ENCODE data around the gene PTPRO. TPM values are rescaled to one million over a fixed set of nuclear protein-coding genes. Genes with fewer than 3 reads are reported as not detected.
A peak's percentile ranks its signal among the peaks of the same experiment; 100 is the strongest.

The PTPRO gene
- total RNA-seq, 8 experiments from 2014 or later = 0.25 to 33.9 (median 21.7) TPM; not detected in 1

GRCh38 chr12:15520083-15520482 is 197.8 kb downstream of the PTPRO start:
- Histone ChIP-seq H3K4me3 (no peak overlapping the region), H3K4me1 (replicated peaks in 1 of 2) (peaks cover 0 to 7% of the 10 kb centered on the region in 2 donors), H3K27ac (no peak overlapping the region)
- ATAC-seq (replicated peaks in 6 of 8) = peak in 4 of 8 experiments; percentile 56 to 73 (median 58)
- in situ Hi-C loops (cut with MboI; ENCODE audit: low pct_unique_long_range_greater_than_20kb in 2 of 9, low sequenced_read_pairs in 9 of 9, unreplicated experiment in 9 of 9) = loop anchor here in 6 of 9 experiments (5.0 to 25.0 kb wide), 5 partner anchors 233 to 508 kb away; no protein-coding TSS in a partner anchor
- 31 to 100% (median 72%) methylated on average over 1 to 2 of the region's 2 CpGs; no CpG with 5 or more reads in 1 of the 10 experiments for WGBS, 10 experiments

GRCh38 chr12:15520844-15521243 is 198.5 kb downstream of the PTPRO start:
- WGBS, 10 experiments = 23 to 86% (median 77%) methylated on average over 3 to 6 of the region's 6 CpGs; no CpG with 5 or more reads in 1 of the 10 experiments
- ATAC-seq (replicated peaks in 6 of 8) = no peak
- in situ Hi-C loops (cut with MboI; ENCODE audit: low pct_unique_long_range_greater_than_20kb in 2 of 9, low sequenced_read_pairs in 9 of 9, unreplicated experiment in 9 of 9) = loop anchor here in 6 of 9 experiments (5.0 to 25.0 kb wide), 5 partner anchors 234 to 509 kb away; no protein-coding TSS in a partner anchor

GRCh38 chr12:15522574-15523187 is 200.4 kb downstream of the PTPRO start:
- in situ Hi-C loops (cut with MboI; ENCODE audit: low pct_unique_long_range_greater_than_20kb in 2 of 9, low sequenced_read_pairs in 9 of 9, unreplicated experiment in 9 of 9) = loop anchor here in 6 of 9 experiments (5.0 to 25.0 kb wide), 5 partner anchors 235 to 510 kb away; no protein-coding TSS in a partner anchor
- WGBS, 10 experiments = 0 to 90% (median 53%) methylated on average over 1 to 3 of the region's 3 CpGs
- peak in 6 of 8 experiments; percentile 45 to 64 (median 56) for ATAC-seq (replicated peaks in 6 of 8)
- Histone ChIP-seq H3K27ac (no peak overlapping the region), H3K4me3 (no peak overlapping the region), H3K4me1 (replicated peaks in 1 of 2) (peaks cover 0 to 7% of the 10 kb centered on the region in 2 donors)

More at GRCh38 chr12:15520844-15521243, 198.5 kb downstream of the PTPRO start:
- H3K27ac ChIP-seq = no peak overlapping the region
- peaks cover 0 to 7% of the 10 kb centered on the region in 2 donors for H3K4me1 ChIP-seq (replicated peaks in 1 of 2)
- H3K4me3 ChIP-seq = no peak overlapping the region

GRCh38 chr12:15525441-15525840 is 203.1 kb downstream of the PTPRO start:
- H3K4me3 ChIP-seq = no peak overlapping the region
- 80 to 90% (median 82%) methylated on average over 1 to 2 of the region's 2 CpGs; no CpG with 5 or more reads in 6 of the 10 experiments for WGBS, 10 experiments
- H3K27ac ChIP-seq = no peak overlapping the region
- peaks cover 0 to 2% of the 10 kb centered on the region in 2 donors for H3K4me1 ChIP-seq (replicated peaks in 1 of 2)
- in situ Hi-C loops (cut with MboI; ENCODE audit: low pct_unique_long_range_greater_than_20kb in 2 of 9, low sequenced_read_pairs in 9 of 9, unreplicated experiment in 9 of 9) = loop anchor here in 5 of 9 experiments (10.0 to 25.0 kb wide), 3 partner anchors 238 to 688 kb away; partner anchors contain the start of gene ART4 (in 1 of the 5)
- peak in 5 of 8 experiments; percentile 41 to 96 (median 62) for ATAC-seq (replicated peaks in 6 of 8)

GRCh38 chr12:15526033-15526432 is 203.7 kb downstream of the PTPRO start:
- in situ Hi-C loops (cut with MboI; ENCODE audit: low pct_unique_long_range_greater_than_20kb in 2 of 9, low sequenced_read_pairs in 9 of 9, unreplicated experiment in 9 of 9) = loop anchor here in 5 of 9 experiments (10.0 to 25.0 kb wide), 3 partner anchors 239 to 689 kb away; partner anchors contain the start of gene ART4 (in 1 of the 5)
- H3K4me1 ChIP-seq (replicated peaks in 1 of 2) = no peaks in the 10 kb centered on the region
- H3K27ac ChIP-seq = no peak overlapping the region
- no peak overlapping the region for H3K4me3 ChIP-seq
- ATAC-seq (replicated peaks in 6 of 8) = no peak
- 50 to 100% (median 78%) methylated on average over 1 to 4 of the region's 4 CpGs; no CpG with 5 or more reads in 2 of the 10 experiments for WGBS, 10 experiments

DNA sequence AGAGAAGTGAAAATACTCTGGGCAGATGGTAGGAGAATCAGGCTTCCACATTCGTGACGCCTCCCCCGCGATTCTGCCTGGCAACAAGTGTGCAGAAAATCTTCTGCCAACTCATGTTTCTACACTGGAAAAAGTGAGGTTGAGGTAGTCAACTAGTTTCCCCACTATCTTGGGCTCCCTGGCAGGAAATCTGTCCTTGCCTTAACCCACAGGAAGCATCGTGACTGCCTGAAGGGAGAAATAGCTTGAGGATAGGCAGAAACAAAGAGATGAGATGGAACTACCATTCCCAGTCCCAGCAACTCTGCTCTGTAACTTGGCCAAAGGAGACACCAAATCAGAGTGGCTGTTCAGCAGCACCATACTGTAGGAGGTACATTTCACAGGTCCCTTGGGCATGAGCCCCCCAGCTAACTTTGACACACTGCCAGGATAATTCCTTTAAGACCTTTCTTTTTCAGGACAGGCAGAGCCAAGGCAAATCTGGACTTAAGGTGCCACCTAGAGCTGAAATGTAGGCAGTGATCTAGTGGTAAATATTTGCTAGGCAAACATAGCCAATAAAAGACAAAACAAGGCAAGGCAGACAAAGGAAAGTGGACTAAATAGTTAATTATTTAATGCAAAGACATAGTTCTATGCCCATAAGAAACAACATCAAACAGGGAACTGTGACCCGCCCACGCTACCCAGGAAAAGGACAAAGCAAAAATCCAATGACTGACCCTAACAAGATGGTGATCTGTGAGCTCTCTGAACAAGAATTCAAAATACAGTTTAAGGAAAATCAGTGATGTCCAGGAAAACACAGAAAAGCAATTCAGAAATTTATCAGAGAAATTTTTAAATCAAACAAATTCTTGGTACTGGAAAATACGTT is 205.1 kb downstream of the PTPRO start:
- peak in 2 of 8 experiments; percentile 23 to 40 for ATAC-seq (replicated peaks in 6 of 8)
- Histone ChIP-seq H3K27ac (no peak overlapping the region), H3K4me3 (no peak overlapping the region), H3K4me1 (replicated peaks in 1 of 2) (no peaks in the 10 kb centered on the region)
- in situ Hi-C loops (cut with MboI; ENCODE audit: low pct_unique_long_range_greater_than_20kb in 2 of 9, low sequenced_read_pairs in 9 of 9, unreplicated experiment in 9 of 9) = loop anchor here in 5 of 9 experiments (10.0 to 25.0 kb wide), 3 partner anchors 240 to 690 kb away; partner anchors contain the start of gene ART4 (in 1 of the 5)
- 27 to 100% (median 84%) methylated on average over 1 to 8 of the region's 8 CpGs for WGBS, 10 experiments

DNA sequence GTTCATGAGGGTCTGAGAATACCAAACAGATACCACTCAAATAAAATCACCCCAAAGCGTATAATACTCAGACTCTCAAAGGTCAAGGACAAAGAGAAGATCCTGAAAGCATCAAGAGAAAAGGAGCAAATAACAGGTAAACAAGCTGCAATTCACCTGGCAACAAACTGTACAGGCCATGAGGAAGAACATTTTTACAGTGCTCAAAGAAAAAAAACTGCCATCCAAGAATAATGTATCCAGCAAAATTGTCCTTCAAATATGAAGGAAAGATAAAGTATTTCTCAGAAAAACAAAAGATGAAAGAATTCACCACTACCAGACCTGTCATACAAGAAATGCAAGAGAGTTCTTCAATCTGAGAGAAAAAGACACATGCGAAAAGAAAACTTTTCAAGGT is 206.4 kb downstream of the PTPRO start:
- Histone ChIP-seq H3K27ac (no peak overlapping the region), H3K4me3 (no peak overlapping the region), H3K4me1 (replicated peaks in 1 of 2) (no peaks in the 10 kb centered on the region)
- in situ Hi-C loops (cut with MboI; ENCODE audit: low pct_unique_long_range_greater_than_20kb in 2 of 9, low sequenced_read_pairs in 9 of 9, unreplicated experiment in 9 of 9) = loop anchor here in 5 of 9 experiments (10.0 to 25.0 kb wide), 3 partner anchors 241 to 691 kb away; partner anchors contain the start of gene ART4 (in 1 of the 5)
- 64 to 100% (median 90%) methylated on average over 1 to 2 of the region's 2 CpGs for WGBS, 10 experiments
- no peak for ATAC-seq (replicated peaks in 6 of 8)

DNA sequence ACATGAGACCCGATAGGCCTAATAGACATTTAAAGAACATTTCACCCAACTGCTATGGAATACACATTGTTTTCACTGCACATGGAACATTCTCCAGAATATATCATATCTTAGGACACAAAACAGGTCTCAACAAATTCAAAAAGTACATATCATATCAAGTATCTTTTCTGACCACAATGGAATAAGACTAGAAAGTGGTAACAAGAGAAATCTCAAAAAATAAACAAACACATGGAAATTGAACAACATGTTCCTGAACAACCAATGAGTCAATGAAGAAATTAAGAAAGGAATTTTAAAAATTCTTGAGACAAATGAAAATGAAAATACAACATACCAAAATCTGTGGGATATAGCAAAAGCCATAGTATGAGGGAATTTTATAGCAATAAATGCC is 208.1 kb downstream of the PTPRO start:
- Histone ChIP-seq H3K4me3 (no peak overlapping the region), H3K4me1 (replicated peaks in 1 of 2) (no peaks in the 10 kb centered on the region), H3K27ac (no peak overlapping the region)
- 50 to 100% (median 88%) methylated on average over 1 of the region's 1 CpG; no CpG with 5 or more reads in 3 of the 10 experiments for WGBS, 10 experiments
- ATAC-seq (replicated peaks in 6 of 8) = no peak
- in situ Hi-C loops (cut with MboI; ENCODE audit: low pct_unique_long_range_greater_than_20kb in 2 of 9, low sequenced_read_pairs in 9 of 9, unreplicated experiment in 9 of 9) = loop anchor here in 3 of 9 experiments (5.0 to 25.0 kb wide), 3 partner anchors 47 to 693 kb away; partner anchors contain the start of gene ART4 (in 1 of the 3)

DNA sequence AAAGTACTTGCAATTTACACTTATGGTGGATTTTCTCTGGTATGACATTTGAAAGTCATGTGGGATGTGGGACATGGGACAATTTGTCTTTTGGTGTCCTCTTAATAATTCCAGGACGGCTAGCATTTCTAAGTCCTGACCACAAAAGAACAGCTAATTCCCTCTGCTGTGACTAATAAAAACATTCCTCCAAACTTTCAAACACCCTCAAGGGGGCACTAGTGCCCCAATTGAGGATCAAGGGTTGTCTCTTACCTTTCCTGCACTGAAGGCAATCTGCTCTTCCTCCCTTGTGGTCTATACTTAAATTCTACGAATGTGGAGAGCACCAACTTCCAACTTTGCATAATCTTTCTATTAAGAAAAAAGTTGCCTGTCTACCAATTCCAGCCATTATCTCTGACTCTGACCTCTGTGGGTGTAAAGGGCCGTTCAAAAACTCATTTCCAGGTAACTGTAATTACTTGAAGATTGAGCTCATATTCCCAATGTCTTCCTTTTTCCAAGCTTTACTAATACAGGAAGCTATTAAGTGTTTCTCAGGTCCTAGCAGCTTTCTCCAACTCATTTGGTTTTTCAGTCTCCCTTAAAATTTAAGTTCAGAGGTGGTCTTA is 210.2 kb downstream of the PTPRO start:
- in situ Hi-C loops (cut with MboI; ENCODE audit: low pct_unique_long_range_greater_than_20kb in 2 of 9, low sequenced_read_pairs in 9 of 9, unreplicated experiment in 9 of 9) = loop anchor here in 3 of 9 experiments (5.0 to 25.0 kb wide), 3 partner anchors 45 to 695 kb away; partner anchors contain the start of gene ART4 (in 1 of the 3)
- Histone ChIP-seq H3K4me3 (no peak overlapping the region), H3K4me1 (replicated peaks in 1 of 2) (no peaks in the 10 kb centered on the region), H3K27ac (no peak overlapping the region)
- peak in 3 of 8 experiments; percentile 80 to 90 (median 84) for ATAC-seq (replicated peaks in 6 of 8)
- 14 to 100% (median 54%) methylated on average over 1 to 3 of the region's 3 CpGs; no CpG with 5 or more reads in 3 of the 10 experiments for WGBS, 10 experiments

GRCh38 chr12:15534322-15534721 is 212.0 kb downstream of the PTPRO start:
- peak in 2 of 8 experiments; percentile 23 to 43 for ATAC-seq (replicated peaks in 6 of 8)
- no peaks in the 10 kb centered on the region for H3K4me1 ChIP-seq (replicated peaks in 1 of 2)
- WGBS, 10 experiments = 67 to 100% (median 91%) methylated on average over 1 to 3 of the region's 3 CpGs; no CpG with 5 or more reads in 2 of the 10 experiments
- H3K27ac ChIP-seq = no peak overlapping the region
- in situ Hi-C loops (cut with MboI; ENCODE audit: low pct_unique_long_range_greater_than_20kb in 2 of 9, low sequenced_read_pairs in 9 of 9, unreplicated experiment in 9 of 9) = loop anchor here in 3 of 9 experiments (5.0 to 25.0 kb wide), 3 partner anchors 43 to 697 kb away; partner anchors contain the start of gene ART4 (in 1 of the 3)
- H3K4me3 ChIP-seq = no peak overlapping the region

GRCh38 chr12:15534874-15535273 is 212.6 kb downstream of the PTPRO start:
- H3K4me3 ChIP-seq = no peak overlapping the region
- peak in 1 of 8 experiments; percentile 21 for ATAC-seq (replicated peaks in 6 of 8)
- H3K4me1 ChIP-seq (replicated peaks in 1 of 2) = peaks cover 0 to under 1% of the 10 kb centered on the region in 2 donors
- no peak overlapping the region for H3K27ac ChIP-seq
- in situ Hi-C loops (cut with MboI; ENCODE audit: low pct_unique_long_range_greater_than_20kb in 2 of 9, low sequenced_read_pairs in 9 of 9, unreplicated experiment in 9 of 9) = loop anchor here in 3 of 9 experiments (5.0 to 25.0 kb wide), 3 partner anchors 42 to 698 kb away; partner anchors contain the start of gene ART4 (in 1 of the 3)
- WGBS, 10 experiments = 39 to 100% (median 88%) methylated on average over 1 to 5 of the region's 5 CpGs

All from motor neuron (in vitro differentiated cells).